HepG2 (cell line): Measurements from ENCODE around the gene MGAT5. TPM values are rescaled to one million over a fixed set of nuclear protein-coding genes. Genes with fewer than 3 reads are reported as not detected.
A peak's percentile ranks its signal among the peaks of the same experiment; 100 is the strongest.

Experiments used
- ATAC-seq: fragments of 200-7000 bp; cut with Tn5 transposase; 3 replicates; pipeline ENCODE4 v1.9.1; 2020; ENCODE audit warnings: mild to moderate bottlenecking, moderate library complexity
- BruUV-seq: library from RNA; stranded (reverse); fragments of 400-500 nt; replicated peaks from 2 replicates; lab custom pipeline; 2021; lab: Mats Ljungman, UMichigan
- CTCF ChIA-PET: fragments of 300-600 bp; formaldehyde crosslinking; extraction: SDS; loops from one replicate; lab custom pipeline; 2021; ENCODE audit warnings: low total read pairs, inconsistent platforms, low intra/inter-chr PET ratio; lab: Yijun Ruan, JAX
- POLR2A ChIA-PET: fragments of 350-600 bp; sonication (Branson Sonifier 250); formaldehyde crosslinking; loops from one replicate; lab custom pipeline; 2020; ENCODE audit warnings: antibody characterized with exemption, inconsistent platforms; lab: Yijun Ruan, JAX
- DNase-seq: peaks from one replicate; pipeline ENCODE4 v3.0.0-alpha.2; 2015; ENCODE audit warnings: low spot score
- FAIRE-seq: peaks from 3 replicates; lab custom pipeline; 2011; peaks lifted over from hg19 to GRCh38; lab: Jason Lieb, UNC
- H2AFZ ChIP-seq: one replicate; pipeline ENCODE4 v1.6.1; 2011; ENCODE audit warnings: low read length, inconsistent platforms
- H3K27ac ChIP-seq: fragments of 300-600 bp; 3 replicates; pipeline ENCODE4 v1.8.0; 2011; ENCODE audit warnings: mixed run types, mild to moderate bottlenecking, mixed read lengths, low read length, inconsistent platforms; ENCODE audit not compliant: insufficient read depth; ENCODE audit errors: extremely low read length
- H3K27me3 ChIP-seq, 2 experiments: fragments of 200-600 bp in 1 of 2; 2 replicates in 1 of 2; 3 replicates in 1 of 2; pipeline versions ENCODE4 v1.6.0 to v1.8.0; 2011; ENCODE audit warnings: low read length in 2 of 2, mild to moderate bottlenecking in 2 of 2, moderate library complexity in 2 of 2, inconsistent platforms in 1 of 2; ENCODE audit not compliant: insufficient read depth in 2 of 2, control insufficient read depth in 1 of 2
- H3K36me3 ChIP-seq, 2 experiments: fragments of 200-600 bp in 1 of 2; replicated peaks in 1 of 2; 2 replicates in 1 of 2; 3 replicates in 1 of 2; pipeline versions ENCODE4 v1.5.1 to v1.8.0; 2011; ENCODE audit warnings: low read length in 2 of 2, inconsistent platforms in 1 of 2; ENCODE audit not compliant: insufficient read depth in 2 of 2, control insufficient read depth in 1 of 2
- H3K4me1 ChIP-seq: 2 replicates; pipeline ENCODE4 v1.5.1; 2012; ENCODE audit warnings: low read length, inconsistent platforms; ENCODE audit not compliant: insufficient read depth
- H3K4me2 ChIP-seq: 2 replicates; pipeline ENCODE4 v1.6.0; 2011; ENCODE audit warnings: low read depth, low read length, inconsistent platforms
- H3K4me3 ChIP-seq, 3 experiments: fragments of 200-600 bp in 1 of 3; sonication (generic), shearing (Covaris generic) in 1 of 3; replicated peaks in 1 of 3; 2 replicates each; pipeline ENCODE4 v1.5.1; 2011 to 2016; ENCODE audit warnings: low read length in 3 of 3, inconsistent platforms in 2 of 3, low read depth in 2 of 3, mild to moderate bottlenecking in 2 of 3, control low read depth in 1 of 3, mixed read lengths in 1 of 3; ENCODE audit not compliant: insufficient read depth in 1 of 3
- H3K79me2 ChIP-seq: one replicate; pipeline ENCODE4 v1.6.1; 2011; ENCODE audit warnings: low read length, inconsistent platforms; ENCODE audit not compliant: insufficient read depth
- H3K9ac ChIP-seq: 2 replicates; pipeline ENCODE4 v1.6.0; 2011; ENCODE audit warnings: mild to moderate bottlenecking, low read depth, low read length, inconsistent platforms; ENCODE audit not compliant: insufficient read depth
- H3K9me3 ChIP-seq: 2 replicates; pipeline ENCODE4 v1.5.1; 2012; ENCODE audit warnings: mild to moderate bottlenecking, low read length
- H4K20me1 ChIP-seq: 2 replicates; pipeline ENCODE4 v1.6.0; 2011; ENCODE audit warnings: inconsistent platforms, mild to moderate bottlenecking, low read length, moderate library complexity; ENCODE audit not compliant: insufficient read depth
- ARNTL ChIP-seq: sonication (generic); formaldehyde crosslinking; IDR thresholded peaks from 2 replicates; pipeline ENCODE4 v1.4.0; 2020; ENCODE audit warnings: mild to moderate bottlenecking, missing genetic modification reagents
- CSRNP2 ChIP-seq: sonication (generic); formaldehyde crosslinking; conservative IDR thresholded peaks from 2 replicates; pipeline ENCODE4 v1.8.0; 2022; ENCODE audit warnings: low read depth, missing genetic modification reagents
- NR3C1 ChIP-seq: sonication (generic); formaldehyde crosslinking; IDR thresholded peaks from 2 replicates; pipeline ENCODE4 v1.4.0; 2020; ENCODE audit warnings: missing genetic modification reagents
- ZGPAT ChIP-seq: IDR thresholded peaks from 2 replicates; pipeline ENCODE4 v1.6.1; 2016; ENCODE audit warnings: mild to moderate bottlenecking
- WGBS: methylation state at CpG from one replicate; pipeline ENCODE4 v1.1.6; 2017; ENCODE audit warnings: low lambda C conversion rate; 5-methylcytosine and 5-hydroxymethylcytosine counted together
- in situ Hi-C: cut with HindIII; loops from 2 replicates; pipeline ENCODE4 v1.10.0; 2017; ENCODE audit warnings: low pct_unique_long_range_greater_than_20kb; ENCODE audit not compliant: extremely low pct_ligation_motif_present
- intact Hi-C: fragments of 100-400 bp; cut with micrococcal nuclease; formaldehyde crosslinking; loops from one replicate; pipeline ENCODE4 v1.10.0; 2022; ENCODE audit not compliant: unreplicated experiment
- polyA plus RNA-seq, 8 experiments: library from polyadenylated mRNA; depleted of rRNA in 3 of 8; stranded (reverse) in 7 of 8; unstranded in 1 of 8; fragments of >200 nt; fragmentation: Illumina TruSeq in 4 of 8; extraction: Trizol in 4 of 8; gene quantifications; 2 replicates each; pipeline versions ENCODE4 v1.2.1 to v1.2.3, GENCODE V29; 2011 to 2016; ENCODE audit warnings: low read depth in 4 of 8, missing spikeins in 1 of 8, mixed read lengths in 1 of 8; ENCODE audit not compliant: insufficient read depth in 1 of 8
- total RNA-seq, 5 experiments: library from RNA; depleted of rRNA; stranded (reverse); fragments of >200 nt; fragmentation: Illumina TruSeq; extraction: Trizol; gene quantifications; 2 replicates each; pipeline ENCODE4 v1.2.3, GENCODE V29; 2016; ENCODE audit warnings: low read depth in 1 of 5
- TF ChIP-seq, protein P1 (sequence below): sonication (generic); formaldehyde crosslinking; IDR thresholded peaks from 2 replicates; pipeline ENCODE4 v1.5.0; 2020; ENCODE audit warnings: mild to moderate bottlenecking, missing genetic modification reagents, moderate library complexity

MGAT5 gene
- total and polyA plus RNA-seq, 2 of the 13 experiments (the other 11 are each of a cell fraction or from before 2014, with no cell fraction given) = 33.1 to 60.2 TPM

DNA sequence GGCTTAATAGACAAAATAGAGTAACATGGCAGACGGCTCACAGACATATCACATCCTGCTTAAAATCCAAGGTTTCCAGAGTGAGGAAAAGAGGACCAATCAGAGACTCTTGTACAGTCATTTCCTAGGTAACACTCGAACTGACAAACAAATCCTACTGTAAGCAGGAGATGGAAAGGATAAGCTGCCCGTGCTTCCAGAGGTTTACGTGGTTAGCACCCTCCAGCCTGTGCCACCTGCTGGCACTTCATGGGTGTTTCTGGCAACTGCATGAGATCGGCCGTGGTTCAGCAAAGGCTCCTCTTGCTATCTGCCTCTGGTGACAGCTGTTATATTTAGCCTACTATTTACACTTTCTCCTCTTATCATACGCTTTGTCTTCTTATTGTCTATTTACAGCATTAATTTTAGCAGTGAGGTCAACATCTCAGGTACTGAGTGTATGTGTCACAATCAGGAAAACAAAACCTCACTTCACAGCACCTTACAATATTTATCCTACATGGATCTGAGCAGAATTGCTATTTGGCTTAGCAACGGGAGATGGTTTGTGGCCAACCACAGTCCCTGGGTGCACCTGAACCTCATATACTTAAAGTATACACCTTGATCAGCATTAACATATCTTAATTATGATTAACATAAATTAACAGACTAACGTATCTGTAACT, 238.0 kb downstream of the MGAT5 start:
- FAIRE-seq (peak; percentile 46), ATAC-seq (peak; percentile 86), DNase-seq (peak; percentile 18)
- Histone ChIP-seq H3K9ac (no peak overlapping the region), H3K79me2 (no peaks in the 10 kb centered on the region), H3K27me3 (peaks cover 2 to 54% of the 10 kb centered on the region in 2 experiments; a peak in 4 of 5 replicates), H3K4me3 (no peak overlapping the region), H3K4me1 (no peaks in the 10 kb centered on the region), H3K36me3 (no peaks in the 10 kb centered on the region), H3K4me2 (no peak overlapping the region), H4K20me1 (no peaks in the 10 kb centered on the region), H3K9me3 (no peaks in the 10 kb centered on the region), H2AFZ (no peak overlapping the region), H3K27ac (no peak overlapping the region)
- intact Hi-C loops = no loop called here
- TF ChIP-seq ARNTL (CRISPR knock-in tag) (no peak), NR3C1 (CRISPR knock-in tag) (no peak), CSRNP2 (CRISPR knock-in tag) (no peak), ZGPAT (CRISPR knock-in tag) (no peak)
- TF ChIP-seq, protein P1, sequence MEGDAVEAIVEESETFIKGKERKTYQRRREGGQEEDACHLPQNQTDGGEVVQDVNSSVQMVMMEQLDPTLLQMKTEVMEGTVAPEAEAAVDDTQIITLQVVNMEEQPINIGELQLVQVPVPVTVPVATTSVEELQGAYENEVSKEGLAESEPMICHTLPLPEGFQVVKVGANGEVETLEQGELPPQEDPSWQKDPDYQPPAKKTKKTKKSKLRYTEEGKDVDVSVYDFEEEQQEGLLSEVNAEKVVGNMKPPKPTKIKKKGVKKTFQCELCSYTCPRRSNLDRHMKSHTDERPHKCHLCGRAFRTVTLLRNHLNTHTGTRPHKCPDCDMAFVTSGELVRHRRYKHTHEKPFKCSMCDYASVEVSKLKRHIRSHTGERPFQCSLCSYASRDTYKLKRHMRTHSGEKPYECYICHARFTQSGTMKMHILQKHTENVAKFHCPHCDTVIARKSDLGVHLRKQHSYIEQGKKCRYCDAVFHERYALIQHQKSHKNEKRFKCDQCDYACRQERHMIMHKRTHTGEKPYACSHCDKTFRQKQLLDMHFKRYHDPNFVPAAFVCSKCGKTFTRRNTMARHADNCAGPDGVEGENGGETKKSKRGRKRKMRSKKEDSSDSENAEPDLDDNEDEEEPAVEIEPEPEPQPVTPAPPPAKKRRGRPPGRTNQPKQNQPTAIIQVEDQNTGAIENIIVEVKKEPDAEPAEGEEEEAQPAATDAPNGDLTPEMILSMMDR (CRISPR knock-in tag) = peak; percentile 38; the same call in 1 of the 2 replicates
- POLR2A ChIA-PET = no interaction called here
- in situ Hi-C loops = no loop called here
- BruUV-seq = no TSS peak
- WGBS = 4% methylated on average over 9 of the region's 9 CpGs
- CTCF ChIA-PET = interaction anchor here (2.0 kb wide), 1 partner anchor 41 kb away, joined by 5 read pairs; no protein-coding TSS in a partner anchor
